Erythroblast (primary cell): ENCODE data around the gene RICTOR.

Experiments
- GATA1 ChIP-seq: IDR thresholded peaks from 2 replicates; pipeline ENCODE4 v1.6.1; 2011; ENCODE audit warnings: low read depth, mild to moderate bottlenecking, control low read depth, low read length, moderate library complexity
- POLR2A ChIP-seq: IDR thresholded peaks from 2 replicates; pipeline ENCODE4 v1.6.1; 2011; ENCODE audit warnings: mild to moderate bottlenecking, low read length

- no peak for TF ChIP-seq POLR2A
- TF ChIP-seq GATA1 = no peak
These were observed 44.4 kb upstream of the RICTOR start for GRCh38 chr5:39118638-39119037.
